Ishikawa (cell line): ENCODE data around the gene KDM4D.

Experiments
- CEBPB ChIP-seq: IDR thresholded peaks from 2 replicates; pipeline ENCODE4 v1.6.1; 2012
- CREB1 ChIP-seq: IDR thresholded peaks from 2 replicates; pipeline ENCODE4 v1.6.1; 2012; ENCODE audit warnings: low read depth
- EP300 ChIP-seq: IDR thresholded peaks from 2 replicates; pipeline ENCODE4 v1.6.1; 2012; ENCODE audit warnings: borderline replicate concordance
- FOXM1 ChIP-seq: IDR thresholded peaks from 2 replicates; pipeline ENCODE4 v1.6.1; 2012; ENCODE audit warnings: low read depth, borderline replicate concordance
- NFIC ChIP-seq: IDR thresholded peaks from 2 replicates; pipeline ENCODE4 v1.6.1; 2012
- RAD21 ChIP-seq: IDR thresholded peaks from 2 replicates; pipeline ENCODE4 v1.6.1; 2012; ENCODE audit warnings: low read depth
- TAF1 ChIP-seq: IDR thresholded peaks from 2 replicates; pipeline ENCODE4 v1.6.1; 2012; ENCODE audit warnings: low read depth, mild to moderate bottlenecking
- YY1 ChIP-seq: IDR thresholded peaks from 2 replicates; pipeline ENCODE4 v1.6.1; 2012; ENCODE audit warnings: low read depth
- TF ChIP-seq, protein P1 (sequence below): IDR thresholded peaks from 2 replicates; pipeline ENCODE4 v1.6.1; 2012

DNA sequence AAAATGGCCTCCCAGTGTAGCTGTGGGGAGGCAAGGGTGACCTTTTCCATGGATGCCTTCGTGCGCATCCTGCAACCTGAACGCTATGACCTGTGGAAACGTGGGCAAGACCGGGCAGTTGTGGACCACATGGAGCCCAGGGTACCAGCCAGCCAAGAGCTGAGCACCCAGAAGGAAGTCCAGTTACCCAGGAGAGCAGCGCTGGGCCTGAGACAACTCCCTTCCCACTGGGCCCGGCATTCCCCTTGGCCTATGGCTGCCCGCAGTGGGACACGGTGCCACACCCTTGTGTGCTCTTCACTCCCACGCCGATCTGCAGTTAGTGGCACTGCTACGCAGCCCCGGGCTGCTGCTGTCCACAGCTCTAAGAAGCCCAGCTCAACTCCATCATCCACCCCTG lies 24.8 kb downstream of the KDM4D start:
- TF ChIP-seq EP300 = no peak
- no peak for TF ChIP-seq NFIC
- no peak for TF ChIP-seq CEBPB
- no peak for TF ChIP-seq TAF1
- no peak for TF ChIP-seq YY1
- TF ChIP-seq, protein P1, sequence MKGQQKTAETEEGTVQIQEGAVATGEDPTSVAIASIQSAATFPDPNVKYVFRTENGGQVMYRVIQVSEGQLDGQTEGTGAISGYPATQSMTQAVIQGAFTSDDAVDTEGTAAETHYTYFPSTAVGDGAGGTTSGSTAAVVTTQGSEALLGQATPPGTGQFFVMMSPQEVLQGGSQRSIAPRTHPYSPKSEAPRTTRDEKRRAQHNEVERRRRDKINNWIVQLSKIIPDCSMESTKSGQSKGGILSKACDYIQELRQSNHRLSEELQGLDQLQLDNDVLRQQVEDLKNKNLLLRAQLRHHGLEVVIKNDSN = no peak
- no peak for TF ChIP-seq CREB1
- no peak for TF ChIP-seq FOXM1
- no peak for TF ChIP-seq RAD21
